ENCODE measurements around the gene TTC21B. TPM values are rescaled to one million over a fixed set of nuclear protein-coding genes. Genes with fewer than 3 reads are reported as not detected.
A peak's percentile ranks its signal among the peaks of the same experiment; 100 is the strongest.

TTC21B gene
- total and polyA plus RNA-seq, 5 donors from 2014 or later: 5.1 to 31.2 (median 6.7) TPM

GRCh38 chr2:165950438-165950837, 3.1 kb downstream of the TTC21B start:
- Mint-ChIP-seq H3K9me3 (no peaks in the 10 kb centered on the region), H3K4me1 (peaks cover 0 to 22% (median 14%) of the 10 kb centered on the region in 4 donors), H3K27me3 (no peaks in the 10 kb centered on the region), H3K36me3 (peaks cover 9% of the 10 kb centered on the region), H3K27ac (no peak overlapping the region), H3K4me3 (no peak overlapping the region)
- no peaks in the 10 kb centered on the region for H3K27me3 ChIP-seq (ENCODE audit: control insufficient read depth, insufficient read depth, low read length)
- H3K9me3 ChIP-seq (ENCODE audit: control insufficient read depth in 2 of 2, low read length in 2 of 2): no peaks in the 10 kb centered on the region
- H3K36me3 ChIP-seq (ENCODE audit: control insufficient read depth, insufficient read depth, low read length): peaks cover 2% of the 10 kb centered on the region
- DNase-seq (no peak), ATAC-seq (ENCODE audit: low read depth in 2 of 2) (no peak)
- H3K4me3 ChIP-seq (ENCODE audit: low read depth, low read length): no peak overlapping the region
- H3K4me1 ChIP-seq (ENCODE audit: control insufficient read depth, insufficient read depth, low read length, poor library complexity, severe bottlenecking): peaks cover 22% of the 10 kb centered on the region
- H3K27ac ChIP-seq (ENCODE audit: insufficient read depth, low read length, poor library complexity, severe bottlenecking): no peak overlapping the region

- Mint-ChIP-seq H3K4me3 (no peak overlapping the region), H3K27ac (no peak overlapping the region), H3K4me1 (peaks cover 10 to 21% (median 15%) of the 10 kb centered on the region in 4 donors), H3K36me3 (peaks cover 44% of the 10 kb centered on the region), H3K9me3 (no peaks in the 10 kb centered on the region), H3K27me3 (no peaks in the 10 kb centered on the region)
- DNase-seq: no peak
- no peaks in the 10 kb centered on the region for H3K4me1 ChIP-seq (ENCODE audit: control insufficient read depth, insufficient read depth, low read length, poor library complexity, severe bottlenecking)
- peaks cover 54% of the 10 kb centered on the region for H3K36me3 ChIP-seq (ENCODE audit: control insufficient read depth, insufficient read depth, low read length)
- H3K9me3 ChIP-seq (ENCODE audit: control insufficient read depth in 2 of 2, low read length in 2 of 2): no peaks in the 10 kb centered on the region
- H3K27ac ChIP-seq (ENCODE audit: insufficient read depth, low read length, poor library complexity, severe bottlenecking): no peak overlapping the region
- no peak for ATAC-seq (ENCODE audit: low read depth in 2 of 2)
- no peaks in the 10 kb centered on the region for H3K27me3 ChIP-seq (ENCODE audit: control insufficient read depth, insufficient read depth, low read length)
- no peak overlapping the region for H3K4me3 ChIP-seq (ENCODE audit: low read depth, low read length)
These were observed 11.7 kb downstream of the TTC21B start for GRCh38 chr2:165941827-165942226.

- Histone ChIP-seq H3K27me3 (ENCODE audit: control insufficient read depth, insufficient read depth, low read length) (no peaks in the 10 kb centered on the region), H3K4me1 (ENCODE audit: control insufficient read depth, insufficient read depth, low read length, poor library complexity, severe bottlenecking) (no peaks in the 10 kb centered on the region), H3K4me3 (ENCODE audit: low read depth, low read length) (no peak overlapping the region), H3K36me3 (ENCODE audit: control insufficient read depth, insufficient read depth, low read length) (peaks cover 53% of the 10 kb centered on the region), H3K27ac (ENCODE audit: insufficient read depth, low read length, poor library complexity, severe bottlenecking) (no peak overlapping the region), H3K9me3 (ENCODE audit: control insufficient read depth in 2 of 2, low read length in 2 of 2) (no peaks in the 10 kb centered on the region)
- DNase-seq (no peak), ATAC-seq (ENCODE audit: low read depth in 2 of 2) (no peak)
- Mint-ChIP-seq H3K4me1 (peaks cover 9 to 19% (median 16%) of the 10 kb centered on the region in 4 donors), H3K27ac (no peak overlapping the region), H3K27me3 (no peaks in the 10 kb centered on the region), H3K4me3 (no peak overlapping the region), H3K9me3 (no peaks in the 10 kb centered on the region), H3K36me3 (peaks cover 63% of the 10 kb centered on the region)
These were observed 15.3 kb downstream of the TTC21B start for GRCh38 chr2:165938237-165938636.

GRCh38 chr2:165933211-165933910, 20.2 kb downstream of the TTC21B start:
- Histone ChIP-seq H3K27ac (ENCODE audit: insufficient read depth, low read length, poor library complexity, severe bottlenecking) (no peak overlapping the region), H3K4me1 (ENCODE audit: control insufficient read depth, insufficient read depth, low read length, poor library complexity, severe bottlenecking) (no peaks in the 10 kb centered on the region), H3K4me3 (ENCODE audit: low read depth, low read length) (no peak overlapping the region), H3K27me3 (ENCODE audit: control insufficient read depth, insufficient read depth, low read length) (no peaks in the 10 kb centered on the region), H3K9me3 (ENCODE audit: control insufficient read depth in 2 of 2, low read length in 2 of 2) (no peaks in the 10 kb centered on the region), H3K36me3 (ENCODE audit: control insufficient read depth, insufficient read depth, low read length) (peaks cover 63% of the 10 kb centered on the region)
- ATAC-seq (ENCODE audit: low read depth in 2 of 2) (no peak), DNase-seq (no peak)
- H3K9me3 Mint-ChIP-seq: no peaks in the 10 kb centered on the region
- H3K36me3 Mint-ChIP-seq: peaks cover 38% of the 10 kb centered on the region
- H3K27ac Mint-ChIP-seq: no peak overlapping the region
- peaks cover 5 to 18% (median 9%) of the 10 kb centered on the region in 4 donors for H3K4me1 Mint-ChIP-seq
- H3K4me3 Mint-ChIP-seq: no peak overlapping the region
- H3K27me3 Mint-ChIP-seq: no peaks in the 10 kb centered on the region

GRCh38 chr2:165927774-165928173, 25.8 kb downstream of the TTC21B start:
- no peaks in the 10 kb centered on the region for H3K9me3 ChIP-seq (ENCODE audit: control insufficient read depth in 2 of 2, low read length in 2 of 2)
- no peak overlapping the region for H3K27ac Mint-ChIP-seq
- H3K27ac ChIP-seq (ENCODE audit: insufficient read depth, low read length, poor library complexity, severe bottlenecking): no peak overlapping the region
- H3K36me3 ChIP-seq (ENCODE audit: control insufficient read depth, insufficient read depth, low read length): peaks cover 59% of the 10 kb centered on the region
- no peak for ATAC-seq (ENCODE audit: low read depth in 2 of 2)
- no peak overlapping the region for H3K4me3 ChIP-seq (ENCODE audit: low read depth, low read length)
- no peaks in the 10 kb centered on the region for H3K27me3 ChIP-seq (ENCODE audit: control insufficient read depth, insufficient read depth, low read length)
- no peak for DNase-seq
- H3K9me3 Mint-ChIP-seq: peaks cover 0 to 2% (median 0%) of the 10 kb centered on the region in 7 donors
- H3K4me3 Mint-ChIP-seq: no peak overlapping the region
- peaks cover 0 to 9% (median 0%) of the 10 kb centered on the region in 4 donors for H3K4me1 Mint-ChIP-seq
- H3K27me3 Mint-ChIP-seq: no peaks in the 10 kb centered on the region
- H3K36me3 Mint-ChIP-seq: peaks cover 31% of the 10 kb centered on the region
- H3K4me1 ChIP-seq (ENCODE audit: control insufficient read depth, insufficient read depth, low read length, poor library complexity, severe bottlenecking): no peaks in the 10 kb centered on the region

- H3K4me3 Mint-ChIP-seq: no peak overlapping the region
These were observed 26.2 kb downstream of the TTC21B start for GRCh38 chr2:165927353-165927752.

GRCh38 chr2:165924946-165925345, 28.6 kb downstream of the TTC21B start:
- Mint-ChIP-seq H3K36me3 (peaks cover 39% of the 10 kb centered on the region), H3K27ac (no peak overlapping the region), H3K4me3 (no peak overlapping the region), H3K4me1 (peaks cover 0 to 16% (median 2%) of the 10 kb centered on the region in 4 donors), H3K27me3 (no peaks in the 10 kb centered on the region), H3K9me3 (peaks cover 0 to 4% (median 0%) of the 10 kb centered on the region in 7 donors)
- H3K4me3 ChIP-seq (ENCODE audit: low read depth, low read length): no peak overlapping the region
- H3K9me3 ChIP-seq (ENCODE audit: control insufficient read depth in 2 of 2, low read length in 2 of 2): no peaks in the 10 kb centered on the region
- no peak for DNase-seq
- no peaks in the 10 kb centered on the region for H3K27me3 ChIP-seq (ENCODE audit: control insufficient read depth, insufficient read depth, low read length)
- no peak overlapping the region for H3K27ac ChIP-seq (ENCODE audit: insufficient read depth, low read length, poor library complexity, severe bottlenecking)
- ATAC-seq (ENCODE audit: low read depth in 2 of 2): no peak
- no peaks in the 10 kb centered on the region for H3K4me1 ChIP-seq (ENCODE audit: control insufficient read depth, insufficient read depth, low read length, poor library complexity, severe bottlenecking)
- H3K36me3 ChIP-seq (ENCODE audit: control insufficient read depth, insufficient read depth, low read length): peaks cover 34% of the 10 kb centered on the region

More at GRCh38 chr2:165927353-165927752, 26.2 kb downstream of the TTC21B start:
- Histone ChIP-seq H3K9me3 (ENCODE audit: control insufficient read depth in 2 of 2, low read length in 2 of 2) (no peaks in the 10 kb centered on the region), H3K36me3 (ENCODE audit: control insufficient read depth, insufficient read depth, low read length) (peaks cover 55% of the 10 kb centered on the region), H3K27ac (ENCODE audit: insufficient read depth, low read length, poor library complexity, severe bottlenecking) (no peak overlapping the region), H3K4me1 (ENCODE audit: control insufficient read depth, insufficient read depth, low read length, poor library complexity, severe bottlenecking) (no peaks in the 10 kb centered on the region), H3K4me3 (ENCODE audit: low read depth, low read length) (no peak overlapping the region), H3K27me3 (ENCODE audit: control insufficient read depth, insufficient read depth, low read length) (no peaks in the 10 kb centered on the region)
- ATAC-seq (ENCODE audit: low read depth in 2 of 2) (no peak), DNase-seq (no peak)
- H3K27ac Mint-ChIP-seq: no peak overlapping the region
- peaks cover 31% of the 10 kb centered on the region for H3K36me3 Mint-ChIP-seq
- H3K9me3 Mint-ChIP-seq: peaks cover 0 to 4% (median 0%) of the 10 kb centered on the region in 7 donors
- H3K4me1 Mint-ChIP-seq: peaks cover 0 to 12% (median 0%) of the 10 kb centered on the region in 4 donors
- no peaks in the 10 kb centered on the region for H3K27me3 Mint-ChIP-seq

GRCh38 chr2:165920748-165921147, 32.8 kb downstream of the TTC21B start:
- peaks cover 0 to 9% (median 2%) of the 10 kb centered on the region in 4 donors for H3K4me1 Mint-ChIP-seq
- no peaks in the 10 kb centered on the region for H3K27me3 Mint-ChIP-seq
- H3K36me3 ChIP-seq (ENCODE audit: control insufficient read depth, insufficient read depth, low read length): peaks cover 28% of the 10 kb centered on the region
- H3K27ac ChIP-seq (ENCODE audit: insufficient read depth, low read length, poor library complexity, severe bottlenecking): no peak overlapping the region
- no peak overlapping the region for H3K4me3 ChIP-seq (ENCODE audit: low read depth, low read length)
- peaks cover 0 to 4% (median 0%) of the 10 kb centered on the region in 7 donors for H3K9me3 Mint-ChIP-seq
- H3K4me1 ChIP-seq (ENCODE audit: control insufficient read depth, insufficient read depth, low read length, poor library complexity, severe bottlenecking): no peaks in the 10 kb centered on the region
- H3K27me3 ChIP-seq (ENCODE audit: control insufficient read depth, insufficient read depth, low read length): no peaks in the 10 kb centered on the region
- H3K9me3 ChIP-seq (ENCODE audit: control insufficient read depth in 2 of 2, low read length in 2 of 2): no peaks in the 10 kb centered on the region
- H3K27ac Mint-ChIP-seq: peak overlapping the region in 1 of 3 donors; percentile 18
- DNase-seq (peak in 1 of 3 donors; percentile 42), ATAC-seq (ENCODE audit: low read depth in 2 of 2) (no peak)
- H3K36me3 Mint-ChIP-seq: peaks cover 42% of the 10 kb centered on the region
- no peak overlapping the region for H3K4me3 Mint-ChIP-seq

All from CD4-positive, CD25-positive, alpha-beta regulatory T cell (primary cell).